Non-pigmented ciliary epithelial cell (primary cell): Measurements from ENCODE around the gene RIPPLY3.
"Not testable (repeated sequence)": the region's sequence is repeated elsewhere in the genome, so short reads cannot be mapped to it uniquely, and the experiment has no call there.

Experiments used
- DNase-seq: peaks from one replicate; pipeline ENCODE4 v3.0.0-alpha.2; 2010; ENCODE audit warnings: low read depth

The RIPPLY3 gene

GRCh38 chr21:37017951-37018679 lies 11.6 kb downstream of the RIPPLY3 start:
- no peak for DNase-seq

GRCh38 chr21:37026499-37026898 lies 20.0 kb downstream of the RIPPLY3 start:
- DNase-seq, result no peak

GRCh38 chr21:37028570-37028969 lies 22.1 kb downstream of the RIPPLY3 start:
- DNase-seq, result no peak

- no peak for DNase-seq
Measured at GRCh38 chr21:37030864-37031263, 24.4 kb downstream of the RIPPLY3 start.

GRCh38 chr21:37032293-37032692 lies 25.8 kb downstream of the RIPPLY3 start:
- no peak for DNase-seq

- DNase-seq, result peak; percentile 31
Measured at GRCh38 chr21:37032877-37033471, 26.5 kb downstream of the RIPPLY3 start.

- DNase-seq, result not testable (repeated sequence)
Measured at GRCh38 chr21:37034394-37034793, 27.9 kb downstream of the RIPPLY3 start.

- no peak for DNase-seq
Measured at GRCh38 chr21:37036177-37036576, 29.7 kb downstream of the RIPPLY3 start.

GRCh38 chr21:37039411-37040075 lies 33.0 kb downstream of the RIPPLY3 start:
- no peak for DNase-seq

- no peak for DNase-seq
Measured at GRCh38 chr21:37040212-37040611, 33.7 kb downstream of the RIPPLY3 start.

- no peak for DNase-seq
Measured at GRCh38 chr21:37041706-37042271, 35.3 kb downstream of the RIPPLY3 start.

- no peak for DNase-seq
Measured at GRCh38 chr21:37043818-37044217, 37.3 kb downstream of the RIPPLY3 start.

GRCh38 chr21:37044643-37045042 lies 38.1 kb downstream of the RIPPLY3 start:
- DNase-seq, result no peak

- no peak for DNase-seq
Measured at GRCh38 chr21:37045149-37045548, 38.6 kb downstream of the RIPPLY3 start.

GRCh38 chr21:37045556-37045955 lies 39.1 kb downstream of the RIPPLY3 start:
- DNase-seq, result no peak

- no peak for DNase-seq
Measured at GRCh38 chr21:37047079-37047478, 40.6 kb downstream of the RIPPLY3 start.

GRCh38 chr21:37049741-37050140 lies 43.2 kb downstream of the RIPPLY3 start:
- not testable (repeated sequence) for DNase-seq

GRCh38 chr21:37055271-37055855 lies 48.9 kb downstream of the RIPPLY3 start:
- DNase-seq, result no peak

GRCh38 chr21:37057614-37058013 lies 51.1 kb downstream of the RIPPLY3 start:
- no peak for DNase-seq

- no peak for DNase-seq
Measured at GRCh38 chr21:37058261-37058660, 51.8 kb downstream of the RIPPLY3 start.

- no peak for DNase-seq
Measured at GRCh38 chr21:37059181-37059580, 52.7 kb downstream of the RIPPLY3 start.

GRCh38 chr21:37060296-37060695 lies 53.8 kb downstream of the RIPPLY3 start:
- peak; percentile 93 for DNase-seq
